DOHH2 (cell line): ENCODE data around the gene GDPGP1.

Experiments used
- H3F3A ChIP-seq: fragments of 200-600 bp; sonication (generic), shearing (Covaris generic); 2 replicates; pipeline ENCODE4 v1.6.0; 2016; ENCODE audit warnings: antibody characterized with exemption, mild to moderate bottlenecking; ENCODE audit not compliant: control insufficient read depth, insufficient read depth
- H3K27ac ChIP-seq: fragments of 200-600 bp; sonication (generic); 2 replicates; pipeline ENCODE4 v1.5.1; 2014; ENCODE audit warnings: low read depth, mild to moderate bottlenecking, low read length, moderate library complexity
- H3K27me3 ChIP-seq: fragments of 200-600 bp; sonication (generic); 2 replicates; pipeline ENCODE4 v1.6.1; 2014; ENCODE audit warnings: mild to moderate bottlenecking, low read length, mixed read lengths; ENCODE audit not compliant: control insufficient read depth
- H3K36me3 ChIP-seq: fragments of 200-600 bp; sonication (generic); 2 replicates; pipeline ENCODE4 v1.6.1; 2014; ENCODE audit warnings: mild to moderate bottlenecking, low read length, moderate library complexity, mixed read lengths; ENCODE audit not compliant: control insufficient read depth
- H3K4me1 ChIP-seq: fragments of 200-600 bp; sonication (generic); 2 replicates; pipeline ENCODE4 v1.6.1; 2014; ENCODE audit warnings: mild to moderate bottlenecking, low read length, mixed read lengths; ENCODE audit not compliant: control insufficient read depth
- H3K4me2 ChIP-seq: fragments of 200-600 bp; sonication (generic); 2 replicates; pipeline ENCODE4 v1.6.0; 2014; ENCODE audit warnings: mild to moderate bottlenecking, low read length, moderate library complexity
- H3K4me3 ChIP-seq: fragments of 200-600 bp; sonication (generic); 2 replicates; pipeline ENCODE4 v1.5.1; 2014; ENCODE audit warnings: mild to moderate bottlenecking, low read length, mixed read lengths
- H3K79me2 ChIP-seq: fragments of 200-600 bp; sonication (generic); 2 replicates; pipeline ENCODE4 v1.6.1; 2014; ENCODE audit warnings: mild to moderate bottlenecking, low read length, mixed read lengths; ENCODE audit not compliant: control insufficient read depth
- H3K9me2 ChIP-seq: fragments of 200-600 bp; sonication (generic); replicated peaks from 2 replicates; pipeline ENCODE4 v1.6.1; 2014; ENCODE audit warnings: mild to moderate bottlenecking, low read length, mixed read lengths; ENCODE audit not compliant: control insufficient read depth
- H3K9me3 ChIP-seq: fragments of 200-600 bp; sonication (generic); 2 replicates; pipeline ENCODE4 v1.6.1; 2014; ENCODE audit warnings: antibody characterized with exemption, low read length, mixed read lengths; ENCODE audit not compliant: control insufficient read depth, insufficient read depth
- H4K20me1 ChIP-seq: fragments of 200-600 bp; sonication (generic); 2 replicates; pipeline ENCODE4 v1.6.0; 2014; ENCODE audit warnings: low read depth, mild to moderate bottlenecking, antibody characterized with exemption, low read length, moderate library complexity; ENCODE audit not compliant: control insufficient read depth, insufficient read depth
- EZH2phosphoT487 ChIP-seq: fragments of 200-600 bp; sonication (generic); IDR thresholded peaks from 2 replicates; pipeline ENCODE4 v1.6.1; 2017; ENCODE audit warnings: borderline replicate concordance, mild to moderate bottlenecking, antibody characterized with exemption, low read length, moderate library complexity, mixed read lengths
- TF ChIP-seq, protein P1 (sequence below): fragments of 200-600 bp; sonication (generic); IDR thresholded peaks from one replicate; pipeline ENCODE4 v1.5.1; 2014; ENCODE audit warnings: antibody characterized with exemption, mild to moderate bottlenecking, low read depth, low read length; ENCODE audit not compliant: poor library complexity, severe bottlenecking

Gene GDPGP1

GRCh38 chr15:90265271-90266060, 31.5 kb downstream of the GDPGP1 start, which contains the start of gene NGRN:
NGRN (plus strand) TSS chr15:90265672; CDS start chr15:90265713, 41 bp downstream.
- peak within 1 kb of the TSS; percentile 89 for H3K4me3 ChIP-seq
- no peaks in the 10 kb centered on the region for H3K9me3 ChIP-seq
- peaks cover 40% of the 10 kb centered on the region for H3K4me1 ChIP-seq
- H3K79me2 ChIP-seq, result peaks cover 57% of the 10 kb centered on the region
- TF ChIP-seq EZH2phosphoT487, result no peak
- TF ChIP-seq, protein P1, sequence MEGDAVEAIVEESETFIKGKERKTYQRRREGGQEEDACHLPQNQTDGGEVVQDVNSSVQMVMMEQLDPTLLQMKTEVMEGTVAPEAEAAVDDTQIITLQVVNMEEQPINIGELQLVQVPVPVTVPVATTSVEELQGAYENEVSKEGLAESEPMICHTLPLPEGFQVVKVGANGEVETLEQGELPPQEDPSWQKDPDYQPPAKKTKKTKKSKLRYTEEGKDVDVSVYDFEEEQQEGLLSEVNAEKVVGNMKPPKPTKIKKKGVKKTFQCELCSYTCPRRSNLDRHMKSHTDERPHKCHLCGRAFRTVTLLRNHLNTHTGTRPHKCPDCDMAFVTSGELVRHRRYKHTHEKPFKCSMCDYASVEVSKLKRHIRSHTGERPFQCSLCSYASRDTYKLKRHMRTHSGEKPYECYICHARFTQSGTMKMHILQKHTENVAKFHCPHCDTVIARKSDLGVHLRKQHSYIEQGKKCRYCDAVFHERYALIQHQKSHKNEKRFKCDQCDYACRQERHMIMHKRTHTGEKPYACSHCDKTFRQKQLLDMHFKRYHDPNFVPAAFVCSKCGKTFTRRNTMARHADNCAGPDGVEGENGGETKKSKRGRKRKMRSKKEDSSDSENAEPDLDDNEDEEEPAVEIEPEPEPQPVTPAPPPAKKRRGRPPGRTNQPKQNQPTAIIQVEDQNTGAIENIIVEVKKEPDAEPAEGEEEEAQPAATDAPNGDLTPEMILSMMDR, result no peak
- peaks cover 8% of the 10 kb centered on the region; the same call in 1 of the 2 replicates for H3F3A ChIP-seq
- H3K36me3 ChIP-seq, result peaks cover 33% of the 10 kb centered on the region
- no peaks in the 10 kb centered on the region for H3K9me2 ChIP-seq
- H4K20me1 ChIP-seq, result 0 out of 2 replicates have a peak, but pooled peaks cover 4% of the 10 kb centered on the region
- peak within 1 kb of the TSS; percentile 80 for H3K27ac ChIP-seq
- H3K4me2 ChIP-seq, result peak within 1 kb of the TSS; percentile 95
- H3K27me3 ChIP-seq, result no peaks in the 10 kb centered on the region

GRCh38 chr15:90266061-90266431, 32.0 kb downstream of the GDPGP1 start:
- peaks cover 63% of the 10 kb centered on the region for H3K79me2 ChIP-seq
- peak overlapping the region; percentile 89 for H3K4me3 ChIP-seq
- peak overlapping the region; percentile 80 for H3K27ac ChIP-seq
- TF ChIP-seq, protein P1, result no peak
- no peak for TF ChIP-seq EZH2phosphoT487
- peaks cover 39% of the 10 kb centered on the region for H3K36me3 ChIP-seq
- no peaks in the 10 kb centered on the region for H3K27me3 ChIP-seq
- H3K9me3 ChIP-seq, result no peaks in the 10 kb centered on the region
- no peaks in the 10 kb centered on the region for H3K9me2 ChIP-seq
- H3K4me1 ChIP-seq, result peaks cover 40% of the 10 kb centered on the region
- peak overlapping the region; percentile 95 for H3K4me2 ChIP-seq
- H3F3A ChIP-seq, result peaks cover 8% of the 10 kb centered on the region; the same call in 1 of the 2 replicates
- H4K20me1 ChIP-seq, result peaks cover 4% of the 10 kb centered on the region; the same call in 1 of the 2 replicates

DNA sequence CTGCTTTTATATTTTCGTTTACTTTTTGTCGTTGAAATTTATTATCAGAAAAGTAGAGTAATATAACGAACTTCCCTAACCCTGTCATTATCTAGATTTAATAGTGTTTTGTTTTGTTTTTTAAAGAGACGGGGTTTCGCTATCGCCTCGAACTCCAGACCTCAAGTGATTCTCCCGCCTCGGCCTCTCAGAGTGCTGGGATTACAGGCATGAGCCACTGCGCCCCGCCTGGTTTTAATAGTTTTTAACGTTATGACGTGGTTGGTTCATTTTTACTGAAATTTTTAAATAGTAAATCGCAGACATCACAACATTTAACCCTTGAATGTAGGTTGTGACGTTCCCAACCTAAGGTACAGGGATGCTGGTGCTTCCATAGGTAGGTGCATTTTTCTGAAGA, 32.5 kb downstream of the GDPGP1 start:
- H3K27ac ChIP-seq, result peak overlapping the region; percentile 80
- peaks cover 67% of the 10 kb centered on the region for H3K79me2 ChIP-seq
- no peaks in the 10 kb centered on the region for H3K9me3 ChIP-seq
- H3F3A ChIP-seq, result peaks cover 8% of the 10 kb centered on the region; the same call in 1 of the 2 replicates
- H3K4me1 ChIP-seq, result peaks cover 40% of the 10 kb centered on the region
- no peak for TF ChIP-seq EZH2phosphoT487
- TF ChIP-seq, protein P1, result no peak
- peaks cover 4% of the 10 kb centered on the region; the same call in 1 of the 2 replicates for H4K20me1 ChIP-seq
- peak overlapping the region; percentile 89 for H3K4me3 ChIP-seq
- peak overlapping the region; percentile 95 for H3K4me2 ChIP-seq
- H3K9me2 ChIP-seq, result no peaks in the 10 kb centered on the region
- H3K27me3 ChIP-seq, result no peaks in the 10 kb centered on the region
- peaks cover 43% of the 10 kb centered on the region for H3K36me3 ChIP-seq
